IPS DF 4.7 (cell line): ENCODE data around the gene CDX2.

Experiments
- DNase-seq: peaks from one replicate; pipeline ENCODE4 v3.0.0-alpha.2; 2013; ENCODE audit warnings: low spot score; ENCODE audit errors: extremely low read depth

Gene CDX2

GRCh38 chr13:27918918-27919658 lies 50.0 kb downstream of the CDX2 start:
- DNase-seq = no peak

DNA sequence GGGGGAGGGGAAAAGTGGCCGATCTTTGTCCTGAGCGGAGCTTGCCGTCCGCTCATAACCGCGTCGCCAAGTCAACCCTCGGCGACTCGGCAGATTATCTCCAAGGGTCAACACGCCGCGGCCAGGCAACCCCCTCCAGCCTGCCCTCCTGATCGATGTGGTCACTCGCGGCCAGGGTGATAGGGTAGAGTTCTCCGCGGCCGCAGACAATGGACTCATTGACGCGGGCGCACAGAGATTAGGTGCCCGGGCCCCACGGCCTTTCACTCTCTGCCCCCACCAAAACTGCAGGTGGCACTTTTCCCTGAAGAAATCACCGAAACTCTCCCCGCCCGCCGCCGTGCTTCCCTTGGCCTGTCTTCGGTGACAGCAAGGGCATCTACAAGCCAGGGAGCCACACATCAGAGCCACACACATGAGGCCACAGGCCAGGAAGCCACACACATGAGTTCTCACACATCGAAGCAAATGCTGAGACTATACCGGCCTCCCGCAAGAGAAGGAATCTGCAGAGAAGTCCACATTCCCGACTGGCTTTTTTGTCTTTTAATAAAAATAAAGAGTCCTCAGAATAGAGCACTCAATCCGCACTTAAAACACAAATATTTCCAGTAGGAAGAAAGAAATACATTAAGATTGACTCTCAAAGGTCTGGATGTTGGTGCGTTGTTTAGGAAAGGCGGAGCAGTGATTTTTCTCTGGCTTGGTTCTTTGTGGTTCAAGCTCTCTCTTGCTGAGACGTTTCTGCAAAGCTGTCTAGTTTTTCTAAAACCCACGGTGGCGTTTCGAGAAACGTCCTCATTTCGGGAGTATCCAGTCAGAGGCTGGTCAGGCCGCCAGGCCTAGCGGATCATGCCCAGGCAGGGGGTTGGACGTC lies 50.8 kb downstream of the CDX2 start:
- DNase-seq = no peak

DNA sequence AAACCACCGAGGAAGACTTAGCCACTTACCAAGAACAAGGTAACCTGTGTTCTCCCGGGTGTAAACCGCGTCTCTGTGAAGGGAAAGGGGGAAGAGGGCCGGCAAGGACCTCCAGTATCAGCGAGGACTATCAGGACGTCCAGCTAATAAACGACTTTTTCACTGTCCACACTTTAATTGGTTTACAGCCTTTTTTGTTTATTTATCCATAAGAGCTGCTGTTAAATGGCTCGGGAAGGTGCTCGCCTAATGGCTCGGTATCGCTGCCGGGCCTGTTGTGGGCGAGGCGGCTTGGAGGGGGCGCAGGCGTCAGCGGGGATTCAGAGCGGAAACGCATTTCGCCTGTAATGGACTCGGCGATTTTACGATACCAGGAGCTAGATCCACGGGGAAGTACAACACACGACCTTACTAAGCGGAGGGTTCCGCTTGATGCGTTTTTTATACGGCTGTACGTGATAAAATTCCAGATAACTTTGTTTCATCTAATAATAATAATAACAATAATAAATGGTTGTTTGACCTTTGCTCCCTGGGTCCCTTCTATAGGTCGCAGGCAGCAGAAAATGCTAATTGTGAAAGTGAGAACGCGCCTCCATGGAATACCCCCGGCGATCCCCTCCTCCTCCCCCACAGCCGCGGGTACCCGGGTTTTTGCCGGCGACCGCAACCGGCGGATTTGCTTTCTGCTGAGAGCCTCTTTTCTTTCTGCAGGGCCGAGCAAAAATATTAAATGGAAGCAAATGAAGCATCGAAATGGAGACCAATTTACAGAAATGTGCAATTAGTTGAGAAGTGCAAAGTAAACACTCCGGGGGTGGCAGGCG lies 51.8 kb downstream of the CDX2 start:
- DNase-seq = no peak

DNA sequence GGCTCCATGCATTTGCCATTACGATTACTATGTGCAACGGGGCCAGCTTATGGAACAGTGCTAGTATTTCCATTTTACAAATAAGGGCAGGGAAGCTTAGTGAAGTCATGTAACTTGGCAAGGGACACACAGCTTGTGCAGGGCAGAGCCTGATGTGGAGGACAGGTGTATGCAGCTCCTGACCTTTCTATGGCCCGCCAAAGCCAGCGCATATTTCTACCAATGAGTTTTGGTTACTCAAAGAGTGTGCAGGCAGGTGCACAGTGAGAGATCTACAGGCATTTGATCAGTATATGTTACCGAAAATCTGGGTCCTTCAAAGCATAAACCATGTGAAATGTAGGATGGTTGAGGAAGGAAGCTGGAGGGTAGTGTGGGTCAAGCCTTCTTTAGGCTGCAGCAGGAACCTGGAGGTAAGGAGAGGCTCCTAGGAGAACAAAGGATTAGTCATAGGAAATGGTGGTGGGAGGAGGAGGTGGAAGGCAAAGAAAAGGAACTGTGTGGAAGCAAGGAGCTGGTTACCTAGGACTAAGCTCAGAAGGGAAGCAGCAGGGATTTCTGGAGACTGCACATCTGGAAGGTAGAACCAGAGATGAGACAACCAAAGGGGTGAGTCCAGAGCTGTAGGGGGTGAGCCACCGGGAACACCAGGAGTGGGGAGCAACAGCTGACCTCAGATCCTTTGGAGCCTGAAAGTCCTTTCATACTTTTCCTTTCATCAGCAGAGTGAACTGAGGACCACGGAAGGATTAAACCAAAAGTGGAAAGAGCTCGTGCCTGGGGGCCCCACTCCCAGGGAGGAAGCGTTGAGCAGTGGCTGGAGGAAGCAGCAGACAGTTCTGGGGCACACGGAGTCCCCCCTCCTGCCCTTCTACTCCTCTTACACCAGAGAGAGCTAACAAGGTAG lies 53.6 kb downstream of the CDX2 start:
- DNase-seq = no peak

- no peak for DNase-seq
Measured at GRCh38 chr13:27913160-27913559, 56.0 kb downstream of the CDX2 start.

DNA sequence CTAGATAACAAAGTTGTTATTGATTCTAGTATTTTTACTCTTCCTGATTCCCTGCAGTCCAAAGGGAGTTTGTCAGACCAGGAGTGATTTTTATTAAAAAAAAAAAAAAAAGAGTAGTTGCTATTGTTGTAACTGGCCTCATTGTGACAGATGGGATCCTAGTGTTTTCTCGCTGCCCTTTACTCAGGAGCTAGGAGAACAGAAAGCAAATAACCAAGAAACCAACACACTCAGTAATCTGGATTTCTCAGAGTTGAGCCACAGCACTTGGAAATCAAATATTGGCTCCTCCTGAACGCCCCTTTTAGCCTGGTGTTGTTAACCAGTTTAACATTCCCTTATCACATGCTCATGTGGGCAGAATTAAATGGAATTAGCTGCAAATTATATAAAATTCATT lies 57.6 kb downstream of the CDX2 start:
- no peak for DNase-seq
